Measurements from ENCODE around the gene CBFA2T3. TPM values are rescaled to one million over a fixed set of nuclear protein-coding genes. Genes with fewer than 3 reads are reported as not detected.

Gene CBFA2T3
- total and polyA plus RNA-seq, 2 of the 13 experiments (the other 11 are each of a cell fraction or from before 2014, with no cell fraction given): 0.05 TPM; not detected in 1

- TF ChIP-seq ZBTB34 (CRISPR knock-in tag; IDR thresholded peaks at IDR 0.05) (no peak), IKZF5 (CRISPR knock-in tag; IDR thresholded peaks at IDR 0.05) (no peak), EZH2 (conservative IDR thresholded peaks at IDR 0.05; ENCODE audit: low read depth, low read length) (0 out of 2 replicates have a peak, but pooled peaks have one; percentile 31), ZNF570 (CRISPR knock-in tag; IDR thresholded peaks at IDR 0.05; ENCODE audit: borderline replicate concordance) (no peak), ZNF629 (CRISPR knock-in tag; conservative IDR thresholded peaks at IDR 0.05) (no peak), ZBTB44 (CRISPR knock-in tag; IDR thresholded peaks at IDR 0.05) (no peak), PRDM15 (CRISPR knock-in tag; IDR thresholded peaks at IDR 0.05) (no peak), REXO4 (CRISPR knock-in tag; IDR thresholded peaks at IDR 0.05; ENCODE audit: borderline replicate concordance) (no peak), FOSL2 (CRISPR knock-in tag; IDR thresholded peaks at IDR 0.05) (no peak), ZFY (CRISPR knock-in tag; IDR thresholded peaks at IDR 0.05) (no peak), RXRA (CRISPR knock-in tag; IDR thresholded peaks at IDR 0.05) (peak; percentile 43; the same call in 1 of the 2 replicates), REST (IDR thresholded peaks at IDR 0.05; ENCODE audit: borderline replicate concordance in 1 of 2, low read depth in 1 of 2, low read length in 2 of 2) (no peak), GRHL1 (CRISPR knock-in tag; conservative IDR thresholded peaks at IDR 0.05) (no peak), NR2F1 (CRISPR knock-in tag; IDR thresholded peaks at IDR 0.05) (no peak), ARID2 (CRISPR knock-in tag; IDR thresholded peaks at IDR 0.05; ENCODE audit: borderline replicate concordance) (no peak), RFX3 (CRISPR knock-in tag; IDR thresholded peaks at IDR 0.05) (no peak)
These were observed 50.0 kb downstream of the CBFA2T3 start (continued) for GRCh38 chr16:88927010-88927409.

Measured in HepG2 (cell line).